Smooth muscle cell (in vitro differentiated cells): Measurements from ENCODE around the gene TFDP2. TPM values are rescaled to one million over a fixed set of nuclear protein-coding genes. Genes with fewer than 3 reads are reported as not detected.

Experiments
- DNase-seq: peaks from one replicate; lab custom pipeline; 2025; ENCODE audit not compliant: unreplicated experiment; lab: John Stamatoyannopoulos, UW
- H2AFZ ChIP-seq: fragments of 200-600 bp; sonication (generic); 2 replicates; pipeline ENCODE4 v1.6.0; 2016; ENCODE audit warnings: antibody characterized with exemption, low read depth, mild to moderate bottlenecking
- H3F3A ChIP-seq: fragments of 200-600 bp; sonication (generic); 2 replicates; pipeline ENCODE4 v1.6.0; 2017; ENCODE audit warnings: antibody characterized with exemption, low read depth
- H3K27ac ChIP-seq: fragments of 200-600 bp; sonication (generic); 2 replicates; pipeline ENCODE4 v1.5.1; 2016; ENCODE audit warnings: low read depth, mild to moderate bottlenecking
- H3K27me3 ChIP-seq: fragments of 200-600 bp; sonication (generic); 2 replicates; pipeline ENCODE4 v1.6.1; 2016; ENCODE audit warnings: low read depth, mild to moderate bottlenecking
- H3K36me3 ChIP-seq: fragments of 200-600 bp; sonication (generic); 2 replicates; pipeline ENCODE4 v1.5.1; 2016; ENCODE audit warnings: low read depth
- H3K4me1 ChIP-seq: fragments of 200-600 bp; sonication (generic); 2 replicates; pipeline ENCODE4 v1.5.1; 2016; ENCODE audit warnings: low read depth
- H3K4me2 ChIP-seq: fragments of 200-600 bp; sonication (generic); 2 replicates; pipeline ENCODE4 v1.6.0; 2016; ENCODE audit warnings: mild to moderate bottlenecking
- H3K4me3 ChIP-seq: fragments of 200-600 bp; sonication (generic); 2 replicates; pipeline ENCODE4 v1.5.1; 2016; ENCODE audit warnings: mild to moderate bottlenecking
- H3K79me2 ChIP-seq: fragments of 200-600 bp; sonication (generic); 2 replicates; pipeline ENCODE4 v1.6.0; 2016; ENCODE audit warnings: low read depth, mild to moderate bottlenecking
- H3K9ac ChIP-seq: fragments of 200-600 bp; sonication (generic); 2 replicates; pipeline ENCODE4 v1.6.0; 2016; ENCODE audit warnings: low read depth
- H3K9me3 ChIP-seq: fragments of 200-600 bp; sonication (generic); replicated peaks from 2 replicates; pipeline ENCODE4 v1.5.1; 2016; ENCODE audit warnings: low read depth
- H4K20me1 ChIP-seq: fragments of 200-600 bp; sonication (generic); 2 replicates; pipeline ENCODE4 v1.6.0; 2016; ENCODE audit warnings: low read depth
- CTCF ChIP-seq: fragments of 200-600 bp; sonication (generic); IDR thresholded peaks from 2 replicates; pipeline ENCODE4 v1.5.1; 2017; ENCODE audit warnings: borderline replicate concordance, mild to moderate bottlenecking, antibody characterized with exemption; ENCODE audit not compliant: insufficient read depth, poor library complexity, severe bottlenecking
- WGBS: methylation state at CpG from one replicate; pipeline ENCODE4 v1.1.7; 2016; ENCODE audit warnings: low lambda C conversion rate; 5-methylcytosine and 5-hydroxymethylcytosine counted together
- polyA plus RNA-seq: library from polyadenylated mRNA; unstranded; fragments of >200 nt; fragmentation: Nextera tagmentation; extraction: Ambion mirVana; gene quantifications from 2 replicates; pipeline ENCODE4 v1.2.1, GENCODE V29; 2016
- total RNA-seq: library from RNA; depleted of rRNA; stranded (reverse); fragments of >200 nt; gene quantifications from 2 replicates; pipeline ENCODE4 v1.2.3, GENCODE V29; 2014

The TFDP2 gene
- total and polyA plus RNA-seq, 2 experiments from 2014 or later, result 39.9 to 54.3 TPM

DNA sequence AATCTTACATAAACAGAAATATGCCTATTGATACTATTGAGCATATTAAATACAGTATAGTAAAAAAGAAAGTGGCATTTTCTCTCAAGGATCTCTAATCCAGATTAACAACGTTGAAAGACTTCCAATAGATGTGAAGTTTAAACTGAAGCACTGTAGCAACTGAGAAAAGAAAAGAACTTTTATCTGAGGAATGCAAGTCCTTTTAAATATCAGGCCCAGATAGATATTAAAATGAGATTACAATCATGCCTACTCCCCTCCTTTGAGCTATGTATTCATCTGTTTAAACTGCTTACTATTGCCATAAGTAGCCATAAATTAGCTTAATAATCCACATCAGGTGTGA lies 102.3 kb downstream of the TFDP2 start:
- no peaks in the 10 kb centered on the region for H3K27me3 ChIP-seq
- 89% methylated on average over 1 of the region's 1 CpG for WGBS
- H3K4me2 ChIP-seq, result no peak overlapping the region

GRCh38 chr3:142046320-142047020 lies 102.9 kb downstream of the TFDP2 start:
- Histone ChIP-seq H3K4me3 (no peak overlapping the region), H4K20me1 (no peaks in the 10 kb centered on the region), H3K9me3 (no peaks in the 10 kb centered on the region), H3K27ac (no peak overlapping the region), H2AFZ (no peak overlapping the region), H3K79me2 (no peaks in the 10 kb centered on the region), H3K4me1 (no peaks in the 10 kb centered on the region), H3F3A (no peaks in the 10 kb centered on the region), H3K36me3 (no peaks in the 10 kb centered on the region), H3K9ac (no peak overlapping the region), H3K27me3 (no peaks in the 10 kb centered on the region), H3K4me2 (no peak overlapping the region)
- TF ChIP-seq CTCF, result no peak
- no peak for DNase-seq
- WGBS, result 93% methylated on average over 6 of the region's 6 CpGs

More for the DNA sequence above, 102.3 kb downstream of the TFDP2 start:
- Histone ChIP-seq H3K9ac (no peak overlapping the region), H3K4me3 (no peak overlapping the region), H3K4me1 (no peaks in the 10 kb centered on the region), H3K27ac (no peak overlapping the region), H3K9me3 (no peaks in the 10 kb centered on the region), H3K79me2 (no peaks in the 10 kb centered on the region), H4K20me1 (no peaks in the 10 kb centered on the region), H3F3A (no peaks in the 10 kb centered on the region), H2AFZ (no peak overlapping the region), H3K36me3 (no peaks in the 10 kb centered on the region)
- no peak for DNase-seq
- TF ChIP-seq CTCF, result no peak

DNA sequence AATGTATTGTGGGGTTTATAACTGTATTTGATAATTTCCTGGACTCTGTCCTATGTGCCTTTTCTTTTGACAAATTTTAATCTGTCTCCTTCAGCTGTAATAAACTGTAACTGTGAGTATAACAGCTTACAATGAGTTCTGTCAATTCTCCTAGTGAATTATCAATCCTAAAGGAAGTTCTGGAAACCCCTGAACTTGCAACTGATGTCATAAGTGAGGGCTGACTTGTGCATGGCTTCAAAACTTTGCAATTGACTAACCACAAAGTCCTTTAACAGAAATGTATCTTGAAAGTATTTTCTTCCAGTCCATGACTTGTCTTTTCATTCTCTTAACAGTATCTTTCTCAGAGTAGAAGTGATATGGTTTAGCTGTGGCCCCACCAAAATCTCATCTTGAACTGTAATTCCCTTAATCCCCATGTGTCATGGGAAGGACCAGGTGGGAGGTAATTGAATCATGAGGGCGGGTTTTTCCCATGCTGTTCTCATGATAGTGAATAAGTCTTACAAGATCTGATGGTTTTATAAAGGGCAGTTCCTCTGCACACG lies 108.3 kb downstream of the TFDP2 start:
- no peaks in the 10 kb centered on the region for H4K20me1 ChIP-seq
- no peak overlapping the region for H3K4me3 ChIP-seq
- H2AFZ ChIP-seq, result no peak overlapping the region
- H3K9ac ChIP-seq, result no peak overlapping the region
- H3K9me3 ChIP-seq, result no peaks in the 10 kb centered on the region
- no peak overlapping the region for H3K4me2 ChIP-seq
- no peaks in the 10 kb centered on the region for H3K36me3 ChIP-seq
- no peaks in the 10 kb centered on the region for H3K27me3 ChIP-seq
- 90% methylated on average over 2 of the region's 2 CpGs for WGBS
- H3K4me1 ChIP-seq, result no peaks in the 10 kb centered on the region
- TF ChIP-seq CTCF, result no peak
- H3K79me2 ChIP-seq, result no peaks in the 10 kb centered on the region
- H3F3A ChIP-seq, result no peaks in the 10 kb centered on the region
- no peak overlapping the region for H3K27ac ChIP-seq
- no peak for DNase-seq
